Peyer's patch (tissue), 4 donors: Measurements from ENCODE around the gene MOCOS. TPM values are rescaled to one million over a fixed set of nuclear protein-coding genes. Genes with fewer than 3 reads are reported as not detected.
A peak's percentile ranks its signal among the peaks of the same experiment; 100 is the strongest.

Experiments
- DNase-seq, 3 donors: peaks; one replicate each; pipeline ENCODE4 v3.0.0-alpha.2; 2017 to 2019
- H3K27ac ChIP-seq, 4 donors: fragments of 200-600 bp; sonication (generic); one replicate each; pipeline ENCODE4 v1.5.1; 2016 to 2019
- H3K27me3 ChIP-seq, 2 donors: fragments of 200-600 bp; sonication (generic); one replicate each; pipeline ENCODE4 v1.5.1; 2019
- H3K36me3 ChIP-seq, 3 donors: fragments of 200-600 bp; sonication (generic); one replicate each; pipeline ENCODE4 v1.5.1; 2016 to 2019
- H3K4me1 ChIP-seq, 4 donors: fragments of 200-600 bp; sonication (generic); one replicate each; pipeline ENCODE4 v1.5.1; 2016 to 2019
- H3K4me3 ChIP-seq, 4 donors: fragments of 200-600 bp; sonication (generic); 1 replicate in 3 of 4; 2 replicates in 1 of 4; pipeline ENCODE4 v1.5.1; 2016 to 2019; ENCODE audit warnings: mild to moderate bottlenecking in 1 of 4
- H3K9me3 ChIP-seq, 4 donors: fragments of 200-600 bp; sonication (generic); one replicate each; pipeline ENCODE4 v1.5.1; 2016 to 2019; ENCODE audit warnings: mild to moderate bottlenecking in 1 of 4
- CTCF ChIP-seq, 6 experiments: fragments of 450-650 bp in 4 of 6; fragments of 200-600 bp in 2 of 6; sonication (generic) in 1 of 6; IDR thresholded peaks; one replicate each; pipeline ENCODE4 v1.5.1; 2017 to 2019; ENCODE audit warnings: antibody characterized with exemption in 6 of 6, mild to moderate bottlenecking in 3 of 6, moderate library complexity in 1 of 6
- POLR2A ChIP-seq, 2 donors: fragments of 450-650 bp; IDR thresholded peaks; one replicate each; pipeline ENCODE4 v1.5.1; 2017; ENCODE audit warnings: antibody characterized with exemption in 2 of 2, mild to moderate bottlenecking in 2 of 2, moderate library complexity in 2 of 2
- total RNA-seq, 4 donors: library from RNA; depleted of rRNA; stranded (reverse); fragments of >200 nt; gene quantifications; one replicate each; pipeline ENCODE4 v1.1.0, GENCODE V29; 2016

MOCOS gene
- total RNA-seq, 4 donors from 2014 or later: 5.0 to 34.0 (median 25.4) TPM

GRCh38 chr18:36169938-36170337, 17.4 kb upstream of the MOCOS start:
- DNase-seq: no peak
- Histone ChIP-seq H3K27me3 (no peaks in the 10 kb centered on the region), H3K4me1 (no peaks in the 10 kb centered on the region), H3K4me3 (no peak overlapping the region), H3K9me3 (no peaks in the 10 kb centered on the region), H3K27ac (no peak overlapping the region), H3K36me3 (peaks cover 0 to 87% (median 0%) of the 10 kb centered on the region in 3 donors)
- no peak for TF ChIP-seq CTCF (IDR thresholded peaks at IDR 0.05)
- no peak for TF ChIP-seq POLR2A (IDR thresholded peaks at IDR 0.05)

- Histone ChIP-seq H3K27ac (peak overlapping the region in 2 of 4 donors; percentile 26 to 80), H3K27me3 (no peaks in the 10 kb centered on the region), H3K4me1 (peaks cover 0 to 15% (median 3%) of the 10 kb centered on the region in 4 donors), H3K4me3 (no peak overlapping the region), H3K36me3 (peaks cover 0 to 45% (median 0%) of the 10 kb centered on the region in 3 donors), H3K9me3 (no peaks in the 10 kb centered on the region)
- TF ChIP-seq POLR2A (IDR thresholded peaks at IDR 0.05) (no peak), CTCF (IDR thresholded peaks at IDR 0.05) (no peak)
- DNase-seq: no peak
These were observed 11.8 kb upstream of the MOCOS start for GRCh38 chr18:36175481-36175880.

GRCh38 chr18:36176177-36176584, 11.1 kb upstream of the MOCOS start:
- H3K4me1 ChIP-seq: peaks cover 0 to 15% (median 3%) of the 10 kb centered on the region in 4 donors
- no peaks in the 10 kb centered on the region for H3K9me3 ChIP-seq
- no peak overlapping the region for H3K4me3 ChIP-seq
- TF ChIP-seq POLR2A (IDR thresholded peaks at IDR 0.05) (no peak), CTCF (IDR thresholded peaks at IDR 0.05) (no peak)
- peak overlapping the region in 3 of 4 donors; percentile 11 to 80 (median 40) for H3K27ac ChIP-seq
- peak in 2 of 3 donors; percentile 85 to 89 for DNase-seq
- peaks cover 0 to 38% (median 0%) of the 10 kb centered on the region in 3 donors for H3K36me3 ChIP-seq
- H3K27me3 ChIP-seq: no peaks in the 10 kb centered on the region

GRCh38 chr18:36176711-36177110, 10.6 kb upstream of the MOCOS start:
- Histone ChIP-seq H3K9me3 (no peaks in the 10 kb centered on the region), H3K27ac (peak overlapping the region in 3 of 4 donors; percentile 11 to 80 (median 40)), H3K36me3 (peaks cover 0 to 33% (median 0%) of the 10 kb centered on the region in 3 donors), H3K4me1 (peaks cover 0 to 15% (median 3%) of the 10 kb centered on the region in 4 donors), H3K27me3 (no peaks in the 10 kb centered on the region), H3K4me3 (no peak overlapping the region)
- no peak for DNase-seq
- TF ChIP-seq POLR2A (IDR thresholded peaks at IDR 0.05): no peak
- TF ChIP-seq CTCF (IDR thresholded peaks at IDR 0.05): no peak

GRCh38 chr18:36177913-36178312, 9.4 kb upstream of the MOCOS start:
- no peak for DNase-seq
- TF ChIP-seq CTCF (IDR thresholded peaks at IDR 0.05) (no peak), POLR2A (IDR thresholded peaks at IDR 0.05) (no peak)
- Histone ChIP-seq H3K9me3 (no peaks in the 10 kb centered on the region), H3K27ac (peak overlapping the region in 2 of 4 donors; percentile 18 to 80), H3K36me3 (peaks cover 0 to 23% (median 0%) of the 10 kb centered on the region in 3 donors), H3K4me1 (peaks cover 0 to 15% (median 3%) of the 10 kb centered on the region in 4 donors), H3K4me3 (no peak overlapping the region), H3K27me3 (no peaks in the 10 kb centered on the region)
